ENCODE measurements around the gene RTN1.

DNA sequence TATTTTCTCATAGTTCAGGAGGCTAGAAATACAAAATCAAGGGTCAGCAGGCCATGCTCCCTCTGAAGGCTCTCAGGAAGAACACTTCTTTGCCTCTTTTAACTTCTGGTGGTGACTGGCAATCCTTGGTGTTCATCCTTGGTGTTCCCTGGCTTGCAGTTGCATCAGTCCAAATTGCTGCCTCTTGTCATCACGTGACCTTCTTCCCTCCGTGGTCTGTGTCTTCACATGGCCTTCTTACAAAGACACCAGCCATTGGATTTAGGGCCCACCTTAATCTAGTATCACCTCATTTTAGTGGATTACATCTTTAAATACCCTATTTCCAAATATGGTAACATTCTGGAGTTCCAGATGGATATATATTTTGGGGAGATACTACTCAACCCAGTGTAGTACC lies 41.9 kb upstream of the RTN1 start:
- no peak for TF ChIP-seq CTCF (IDR thresholded peaks at IDR 0.05)
- no peak for TF ChIP-seq EZH2 (IDR thresholded peaks at IDR 0.05; ENCODE audit: borderline replicate concordance, insufficient read depth, low read depth, low read length, poor library complexity, severe bottlenecking)
